ENCODE results near the gene SIKE1.
"Not testable (repeated sequence)": the region's sequence is repeated elsewhere in the genome, so short reads cannot be mapped to it uniquely, and the experiment has no call there.

Gene SIKE1

GRCh38 chr1:114780344-114781226, at the start of gene SIKE1:
Gene SIKE1, minus strand, starts transcription at chr1:114780685. Its CDS starts 78 bp downstream, at chr1:114780607.
- peak; percentile 93 for DNase-seq

- DNase-seq, result not testable (repeated sequence)
Measured at GRCh38 chr1:114830075-114830474, 49.6 kb upstream of the SIKE1 start.

- no peak for DNase-seq
Measured at GRCh38 chr1:114828251-114828650, 47.8 kb upstream of the SIKE1 start.

GRCh38 chr1:114821978-114822377, 41.5 kb upstream of the SIKE1 start:
- no peak for DNase-seq

GRCh38 chr1:114820392-114820791, 39.9 kb upstream of the SIKE1 start:
- no peak for DNase-seq

GRCh38 chr1:114819869-114820268, 39.4 kb upstream of the SIKE1 start:
- no peak for DNase-seq

GRCh38 chr1:114804449-114804848, 24.0 kb upstream of the SIKE1 start:
- not testable (repeated sequence) for DNase-seq

DNA sequence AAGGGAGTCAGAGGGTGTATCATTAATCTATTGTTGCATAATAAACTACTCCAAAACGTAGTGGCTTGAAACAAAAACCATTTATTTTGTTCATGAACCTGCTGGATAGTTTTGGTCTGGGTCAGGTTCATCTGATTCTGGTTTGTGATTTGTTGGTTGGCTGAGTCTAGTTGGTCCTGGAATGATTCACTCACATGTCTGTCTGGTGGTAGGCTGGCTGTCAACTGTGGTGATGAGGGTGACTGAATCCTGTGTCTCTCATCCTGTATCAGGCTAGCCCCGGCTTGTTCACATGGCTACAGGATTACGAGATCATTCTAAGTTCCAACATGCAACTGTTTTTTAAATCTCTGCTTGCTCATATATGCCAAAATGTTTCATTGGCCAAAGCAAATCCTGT, 22.5 kb upstream of the SIKE1 start:
- no peak for DNase-seq

GRCh38 chr1:114794038-114794437, 13.6 kb upstream of the SIKE1 start:
- DNase-seq, result no peak

- DNase-seq, result not testable (repeated sequence)
Measured at GRCh38 chr1:114790581-114790980, 10.1 kb upstream of the SIKE1 start.

- DNase-seq, result not testable (repeated sequence)
Measured at GRCh38 chr1:114786440-114786839, 6.0 kb upstream of the SIKE1 start.

GRCh38 chr1:114782476-114782875, 2.0 kb upstream of the SIKE1 start:
- no peak for DNase-seq

DNA sequence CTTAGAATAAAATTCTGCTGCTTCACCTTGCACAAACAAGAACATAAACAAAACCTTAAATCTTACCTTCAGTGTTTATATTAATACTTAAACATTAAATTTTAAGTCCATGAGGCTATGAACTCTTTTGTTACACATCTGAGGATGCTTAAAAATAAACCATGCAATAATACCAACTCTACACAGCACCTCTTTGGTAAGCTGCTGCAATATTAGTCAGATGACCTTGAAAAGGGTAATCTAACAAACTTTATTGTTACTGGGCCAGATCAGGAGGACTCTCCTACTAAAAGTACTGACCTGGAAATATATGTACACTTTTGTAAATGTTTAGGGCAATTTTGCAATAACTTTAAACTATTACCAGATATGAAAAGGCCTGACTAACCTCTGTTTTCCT, 763 bp downstream of the SIKE1 start:
- no peak for DNase-seq

DNA sequence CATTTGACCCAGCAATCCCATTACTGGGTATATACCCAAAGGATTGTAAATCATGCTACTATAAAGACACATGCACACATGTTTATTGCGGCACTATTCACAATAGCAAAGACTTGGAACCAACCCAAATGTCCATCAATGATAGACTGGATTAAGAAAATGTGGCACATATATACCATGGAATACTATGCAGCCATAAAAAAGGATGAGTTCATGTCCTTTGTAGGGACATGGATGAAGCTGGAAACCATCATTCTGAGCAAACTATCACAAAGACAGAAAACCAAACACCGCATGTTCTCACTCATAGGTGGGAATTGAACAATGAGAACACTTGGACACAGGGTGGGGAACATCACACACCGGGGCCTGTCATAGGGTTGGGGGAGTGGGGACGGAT, 3.8 kb downstream of the SIKE1 start:
- not testable (repeated sequence) for DNase-seq

DNA sequence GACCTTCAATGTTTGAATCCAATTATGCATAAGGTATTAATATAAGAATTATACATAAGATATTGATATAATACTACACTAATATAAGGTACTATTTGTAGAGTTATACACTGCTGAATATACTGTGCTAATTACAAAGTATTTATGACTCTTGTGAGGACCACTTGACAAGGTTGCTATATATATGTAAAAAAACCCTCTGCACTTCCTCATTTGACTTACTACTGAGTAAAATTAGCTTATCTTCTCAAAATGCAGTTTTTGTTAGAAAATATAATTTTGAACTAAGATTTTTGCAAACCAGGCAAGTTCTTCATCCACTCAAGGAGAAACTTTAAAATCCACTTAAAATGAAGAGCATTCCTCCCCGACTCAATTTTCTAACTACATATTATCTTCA, 8.5 kb downstream of the SIKE1 start:
- DNase-seq, result no peak

DNA sequence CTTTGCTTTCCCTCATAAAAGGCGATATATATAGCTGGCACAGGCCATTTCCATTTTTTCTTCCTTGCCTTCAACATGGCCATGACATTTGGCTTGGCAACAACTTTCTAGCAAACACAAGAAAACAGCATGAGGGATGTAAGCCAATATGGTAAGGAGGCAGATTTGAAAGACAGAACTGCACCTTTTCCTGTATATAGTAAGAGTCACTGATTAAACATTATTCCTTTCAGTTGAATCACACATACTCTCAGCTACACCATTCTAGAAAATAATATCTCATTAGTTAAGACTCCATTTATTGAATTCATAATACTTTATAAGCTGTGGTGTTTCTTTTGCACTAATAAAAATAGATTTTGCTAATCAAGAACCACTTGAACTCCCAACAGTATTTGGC, 9.5 kb downstream of the SIKE1 start:
- DNase-seq, result no peak

GRCh38 chr1:114764689-114765088, 15.8 kb downstream of the SIKE1 start:
- DNase-seq, result no peak

DNA sequence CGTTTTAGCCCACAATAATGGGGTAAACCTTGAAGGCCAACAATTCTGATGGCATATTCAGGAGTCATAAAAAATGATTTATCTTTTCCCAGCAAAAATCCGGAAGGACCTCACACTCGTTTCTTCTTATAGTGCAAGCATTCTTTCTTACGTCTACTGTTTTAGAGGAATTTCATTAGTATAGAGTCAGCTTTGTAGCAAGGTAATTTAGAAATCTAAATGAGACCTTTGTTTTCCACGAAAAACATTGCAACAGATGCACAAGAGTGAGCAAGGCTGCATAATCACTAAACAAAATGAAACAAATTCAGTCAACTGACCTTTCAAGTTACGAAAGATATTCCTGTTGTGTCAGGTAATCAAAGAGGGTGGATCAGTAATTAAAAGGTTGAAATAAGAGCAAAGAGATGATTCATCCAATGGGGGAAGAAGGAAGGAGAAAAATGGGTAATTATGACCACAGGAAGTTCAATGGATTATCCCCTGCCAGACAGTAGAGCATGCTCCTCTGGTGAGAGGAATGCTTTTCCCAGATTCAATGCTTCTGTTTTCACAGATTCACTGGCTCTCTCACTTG, 22.1 kb downstream of the SIKE1 start:
- no peak for DNase-seq

DNA sequence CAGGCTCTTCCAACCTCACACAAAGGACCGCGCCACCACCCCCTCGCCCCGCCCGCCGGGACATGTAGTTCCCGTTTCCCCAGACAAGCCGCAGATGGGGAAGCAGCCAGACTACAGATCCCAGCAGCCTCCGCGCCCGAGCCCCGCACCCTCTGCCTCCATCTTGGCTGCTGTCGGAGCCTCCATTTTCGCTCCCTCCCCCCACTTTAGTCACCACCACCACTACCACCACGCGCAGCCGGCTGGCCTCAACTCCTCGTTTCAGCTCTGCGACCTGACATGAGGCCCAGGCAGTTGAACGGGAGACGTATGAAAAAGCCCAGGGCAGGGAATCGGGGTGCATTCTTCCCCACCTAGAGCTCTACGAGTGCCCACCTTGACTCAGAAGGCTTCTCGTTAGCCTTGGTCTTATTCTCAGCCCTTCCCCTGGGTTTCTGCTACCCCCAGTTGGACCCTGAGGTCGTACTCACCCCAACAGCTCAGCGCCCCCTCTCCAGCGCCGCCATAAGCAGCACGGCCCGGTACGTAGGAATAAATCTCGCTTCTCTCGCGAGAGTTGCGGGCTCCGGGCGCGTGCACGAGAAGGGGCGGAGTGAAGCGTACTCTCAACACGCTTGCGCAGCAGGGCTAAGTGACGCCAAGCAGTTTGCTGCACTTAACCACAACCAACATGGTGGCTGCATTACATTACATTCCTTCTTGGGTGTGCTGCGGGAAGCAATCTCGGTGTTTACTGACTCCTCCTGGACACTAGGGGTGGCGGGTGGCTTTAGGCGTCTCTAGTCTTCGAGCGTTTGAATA, 22.8 kb downstream of the SIKE1 start, which contains the start of gene CSDE1:
CSDE1 (minus strand) TSS at position 530 of the 801 bp plus-strand sequence. CDS start 18,094 bp downstream, outside the sequence.
- DNase-seq, result peak; percentile 96

- DNase-seq, result no peak
Measured at GRCh38 chr1:114756949-114757454, 23.5 kb downstream of the SIKE1 start.

DNA sequence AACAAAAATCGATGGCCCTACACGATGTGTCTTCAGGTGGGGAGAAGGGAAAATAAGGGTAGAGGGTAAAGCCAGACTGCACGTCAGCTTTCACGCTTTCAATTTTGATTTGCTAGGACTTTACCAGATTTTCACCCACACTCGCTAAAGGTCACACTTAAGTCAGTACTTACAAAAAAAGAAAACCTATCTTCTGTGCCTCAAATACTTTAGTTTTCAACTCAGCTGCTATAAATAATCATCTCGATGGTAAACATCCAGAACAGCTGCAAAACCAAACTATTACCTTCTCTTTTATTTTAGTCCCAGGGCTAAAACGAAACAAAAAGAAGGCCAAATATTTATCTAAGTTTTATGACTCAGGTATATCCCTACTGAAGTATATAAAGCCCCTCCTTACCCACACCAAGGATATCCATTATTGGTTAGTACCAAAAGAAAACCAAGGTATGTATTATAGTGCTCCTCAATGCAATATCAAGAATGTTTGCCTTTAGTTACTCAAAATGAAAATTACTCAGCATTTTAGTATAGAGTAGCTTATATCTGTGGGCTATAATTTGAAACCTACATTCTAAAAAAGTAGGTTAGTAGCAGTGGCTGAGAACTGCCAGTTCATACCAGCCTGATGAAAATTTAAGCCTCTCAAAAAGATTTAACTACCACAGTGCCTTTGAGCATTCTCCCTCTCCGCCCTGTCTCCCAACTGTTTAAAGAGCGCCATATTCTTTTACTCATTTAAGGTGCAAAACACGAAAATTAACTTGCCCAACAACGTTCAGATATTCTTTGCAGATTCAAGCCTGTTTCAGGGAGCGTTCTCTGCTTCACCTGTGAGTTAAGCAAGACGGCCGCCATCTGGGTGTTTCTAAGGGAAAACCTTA, 24.2 kb downstream of the SIKE1 start:
- no peak for DNase-seq

All from activated CD8-positive, alpha-beta memory T cell treated with anti-CD3 and anti-CD28 coated beads, Interleukin-2, amount 50 U/mL, for 48 hours (primary cell).